Kidney (tissue), 14 donors: ENCODE data around the gene AGBL5. TPM values are rescaled to one million over a fixed set of nuclear protein-coding genes. Genes with fewer than 3 reads are reported as not detected.

Experiments used
- DNase-seq, 5 donors: peaks; one replicate each; pipeline ENCODE4 v3.0.0-alpha.2; 2013 to 2020
- FAIRE-seq: peaks from 2 replicates; lab custom pipeline; 2012; peaks lifted over from hg19 to GRCh38; lab: Jason Lieb, UNC
- H3K27ac ChIP-seq, 2 donors: one replicate each; pipeline ENCODE4 v1.7.0; 2013; ENCODE audit warnings: low read depth in 2 of 2, low read length in 2 of 2, inconsistent platforms in 1 of 2
- H3K27me3 ChIP-seq: one replicate; pipeline ENCODE4 v1.7.1; 2013; ENCODE audit warnings: low read length, inconsistent platforms; ENCODE audit not compliant: control insufficient read depth, insufficient read depth
- H3K36me3 ChIP-seq, 3 donors: one replicate each; pipeline versions ENCODE4 v1.7.0 to v1.7.1; 2013; ENCODE audit warnings: low read length in 3 of 3, control low read depth in 1 of 3, inconsistent platforms in 1 of 3; ENCODE audit not compliant: insufficient read depth in 3 of 3, control insufficient read depth in 2 of 3
- H3K4me1 ChIP-seq, 3 donors: one replicate each; pipeline versions ENCODE4 v1.7.0 to v1.7.1; 2013; ENCODE audit warnings: low read length in 3 of 3, inconsistent platforms in 1 of 3, low read depth in 1 of 3; ENCODE audit not compliant: control insufficient read depth in 2 of 3, insufficient read depth in 2 of 3
- H3K4me3 ChIP-seq, 3 donors: one replicate each; pipeline versions ENCODE4 v1.7.0 to v1.8.1; 2013; ENCODE audit warnings: low read length in 3 of 3, control low read depth in 1 of 3, inconsistent platforms in 1 of 3
- H3K9ac ChIP-seq, 3 donors: one replicate each; pipeline versions ENCODE4 v1.7.0 to v1.7.1; 2013; ENCODE audit warnings: low read length in 3 of 3, control low read depth in 1 of 3, inconsistent platforms in 1 of 3
- H3K9me3 ChIP-seq, 3 donors: one replicate each; pipeline versions ENCODE4 v1.7.0 to v1.7.1; 2013; ENCODE audit warnings: low read length in 3 of 3, control low read depth in 1 of 3, inconsistent platforms in 1 of 3; ENCODE audit not compliant: control insufficient read depth in 2 of 3, insufficient read depth in 1 of 3
- intact Hi-C: fragments of 100-400 bp; cut with DNase I; formaldehyde crosslinking; loops from one replicate; pipeline ENCODE4 v1.11.1; 2022
- polyA plus RNA-seq: library from polyadenylated mRNA; stranded (reverse); fragments of 350-450 nt; fragmentation: Illumina TruSeq; extraction: RNeasy Lipid Tissue Mini Kit (QIAGEN cat#74804); gene quantifications from one replicate; pipeline ENCODE4 v1.2.3, GENCODE V29; 2014; ENCODE audit warnings: low read depth, low replicate concordance; ENCODE audit not compliant: insufficient read depth
- total RNA-seq: library from RNA; stranded (reverse); fragmentation: NEBNext Ultra II Directional; extraction: Animal tissue kit (Norgen Biotek cat#: 25700); gene quantifications from one replicate; pipeline ENCODE4 v1.2.1, GENCODE V29; 2021
- TF ChIP-seq, protein P1 (sequence below): IDR thresholded peaks from 3 replicates; pipeline ENCODE4 v1.5.1; 2012; ENCODE audit warnings: mild to moderate bottlenecking, moderate library complexity, borderline replicate concordance; ENCODE audit not compliant: insufficient read depth; ENCODE audit errors: extremely low read depth
- donor health status: control.
- donor health status: control.
- donor health status: control.
- donor health status: control.
- donor health status: control.
- donor health status: DM: yes; HTN: yes; CAD: no.
- donor health status: Normal renal cell carcinoma (clear cell type).

Gene AGBL5
- total and polyA plus RNA-seq, 2 donors from 2014 or later: 33.4 to 36.5 TPM

- H3K27me3 ChIP-seq: no peaks in the 10 kb centered on the region
- DNase-seq (peak in 1 of 5 donors; percentile 22), FAIRE-seq (no peak)
- H3K27ac ChIP-seq: no peak overlapping the region
- H3K36me3 ChIP-seq: no peaks in the 10 kb centered on the region
- TF ChIP-seq, protein P1, sequence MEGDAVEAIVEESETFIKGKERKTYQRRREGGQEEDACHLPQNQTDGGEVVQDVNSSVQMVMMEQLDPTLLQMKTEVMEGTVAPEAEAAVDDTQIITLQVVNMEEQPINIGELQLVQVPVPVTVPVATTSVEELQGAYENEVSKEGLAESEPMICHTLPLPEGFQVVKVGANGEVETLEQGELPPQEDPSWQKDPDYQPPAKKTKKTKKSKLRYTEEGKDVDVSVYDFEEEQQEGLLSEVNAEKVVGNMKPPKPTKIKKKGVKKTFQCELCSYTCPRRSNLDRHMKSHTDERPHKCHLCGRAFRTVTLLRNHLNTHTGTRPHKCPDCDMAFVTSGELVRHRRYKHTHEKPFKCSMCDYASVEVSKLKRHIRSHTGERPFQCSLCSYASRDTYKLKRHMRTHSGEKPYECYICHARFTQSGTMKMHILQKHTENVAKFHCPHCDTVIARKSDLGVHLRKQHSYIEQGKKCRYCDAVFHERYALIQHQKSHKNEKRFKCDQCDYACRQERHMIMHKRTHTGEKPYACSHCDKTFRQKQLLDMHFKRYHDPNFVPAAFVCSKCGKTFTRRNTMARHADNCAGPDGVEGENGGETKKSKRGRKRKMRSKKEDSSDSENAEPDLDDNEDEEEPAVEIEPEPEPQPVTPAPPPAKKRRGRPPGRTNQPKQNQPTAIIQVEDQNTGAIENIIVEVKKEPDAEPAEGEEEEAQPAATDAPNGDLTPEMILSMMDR: no peak
- intact Hi-C loops: loop anchor here (5.0 kb wide), 1 partner anchor 53 kb away; no protein-coding TSS in a partner anchor
- no peaks in the 10 kb centered on the region for H3K9me3 ChIP-seq
- H3K4me1 ChIP-seq: peaks cover 0 to 13% (median 9%) of the 10 kb centered on the region in 3 donors
- no peak overlapping the region for H3K4me3 ChIP-seq
- H3K9ac ChIP-seq: peak overlapping the region in 1 of 3 donors; percentile 24
These were observed 36.6 kb upstream of the AGBL5 start for GRCh38 chr2:27014771-27015433.

- FAIRE-seq: no peak
- no peaks in the 10 kb centered on the region for H3K9me3 ChIP-seq
- no peak overlapping the region for H3K4me3 ChIP-seq
- no peaks in the 10 kb centered on the region for H3K27me3 ChIP-seq
- peaks cover 0 to 16% (median 16%) of the 10 kb centered on the region in 3 donors for H3K4me1 ChIP-seq
- TF ChIP-seq, protein P1: peak; percentile 72
- DNase-seq: peak in 3 of 5 donors; percentile 48 to 77 (median 69)
- H3K9ac ChIP-seq: no peak overlapping the region
- intact Hi-C loops: loop anchor here (5.0 kb wide), 1 partner anchor 55 kb away; no protein-coding TSS in a partner anchor
- no peaks in the 10 kb centered on the region for H3K36me3 ChIP-seq
- H3K27ac ChIP-seq: no peak overlapping the region
These were observed 34.6 kb upstream of the AGBL5 start for GRCh38 chr2:27016801-27017325.

- no peaks in the 10 kb centered on the region for H3K27me3 ChIP-seq
- FAIRE-seq (no peak), DNase-seq (no peak)
- H3K9me3 ChIP-seq: no peaks in the 10 kb centered on the region
- no peak overlapping the region for H3K27ac ChIP-seq
- TF ChIP-seq, protein P1: no peak
- H3K4me3 ChIP-seq: no peak overlapping the region
- no peak overlapping the region for H3K9ac ChIP-seq
- H3K36me3 ChIP-seq: peaks cover 0 to 9% (median 6%) of the 10 kb centered on the region in 3 donors
- peaks cover 0 to 16% (median 16%) of the 10 kb centered on the region in 3 donors for H3K4me1 ChIP-seq
- intact Hi-C loops: loop anchor here (5.0 kb wide), 1 partner anchor 56 kb away; no protein-coding TSS in a partner anchor
These were observed 33.3 kb upstream of the AGBL5 start for GRCh38 chr2:27018142-27018541.
